HepG2 (cell line): ENCODE measurements around the gene ESYT1. TPM values are rescaled to one million over a fixed set of nuclear protein-coding genes. Genes with fewer than 3 reads are reported as not detected.

ENCODE experiments used
- BCL6 ChIP-seq: IDR thresholded peaks from 2 replicates; pipeline ENCODE4 v1.6.1; 2016; ENCODE audit warnings: missing genetic modification reagents, missing compliant biosample characterization
- DZIP1 ChIP-seq: sonication (generic); formaldehyde crosslinking; IDR thresholded peaks from 2 replicates; pipeline ENCODE4 v1.5.0; 2020; ENCODE audit warnings: mild to moderate bottlenecking, missing genetic modification reagents
- EZH2 ChIP-seq: conservative IDR thresholded peaks from 2 replicates; pipeline ENCODE4 v1.6.1; 2012; ENCODE audit warnings: mild to moderate bottlenecking, low read depth, low read length, moderate library complexity
- FOXO1 ChIP-seq: sonication (generic); formaldehyde crosslinking; IDR thresholded peaks from 2 replicates; pipeline ENCODE4 v1.4.0; 2020; ENCODE audit warnings: missing genetic modification reagents
- HNF4G ChIP-seq, 2 experiments: sonication (generic) in 1 of 2; formaldehyde crosslinking in 1 of 2; IDR thresholded peaks; 2 replicates each; pipeline versions ENCODE4 v1.4.0 to v1.6.1; 2011 to 2020; ENCODE audit warnings: borderline replicate concordance in 2 of 2, low read depth in 2 of 2, mild to moderate bottlenecking in 2 of 2, low read length in 1 of 2, missing genetic modification reagents in 1 of 2, moderate library complexity in 1 of 2
- KLF16 ChIP-seq, 2 experiments: sonication (generic) in 1 of 2; formaldehyde crosslinking in 1 of 2; IDR thresholded peaks; 2 replicates each; pipeline versions ENCODE4 v1.6.1 to v1.8.0; 2016 to 2023; ENCODE audit warnings: missing genetic modification reagents in 2 of 2, missing compliant biosample characterization in 1 of 2
- MTERF4 ChIP-seq: sonication (generic); formaldehyde crosslinking; IDR thresholded peaks from 2 replicates; pipeline ENCODE4 v1.8.0; 2023; ENCODE audit warnings: mild to moderate bottlenecking, missing genetic modification reagents
- RARG ChIP-seq: sonication (generic); formaldehyde crosslinking; IDR thresholded peaks from 2 replicates; pipeline ENCODE4 v1.4.0; 2020; ENCODE audit warnings: low read depth, mild to moderate bottlenecking, missing genetic modification reagents
- SOX6 ChIP-seq, 2 experiments: fragments of 450-650 bp in 1 of 2; sonication (generic) in 1 of 2; formaldehyde crosslinking in 1 of 2; IDR thresholded peaks; 2 replicates each; pipeline versions ENCODE4 v1.4.0 to v1.6.1; 2017 to 2020; ENCODE audit warnings: antibody characterized with exemption in 1 of 2, mild to moderate bottlenecking in 1 of 2, missing genetic modification reagents in 1 of 2
- THYN1 ChIP-seq: sonication (generic); formaldehyde crosslinking; IDR thresholded peaks from 2 replicates; pipeline ENCODE4 v1.8.1; 2023; ENCODE audit warnings: low read depth, mild to moderate bottlenecking, moderate library complexity, missing genetic modification reagents, borderline replicate concordance
- ZNF335 ChIP-seq: sonication (generic); formaldehyde crosslinking; IDR thresholded peaks from 2 replicates; pipeline ENCODE4 v1.4.0; 2020; ENCODE audit warnings: missing genetic modification reagents
- ZNF362 ChIP-seq: sonication (generic); formaldehyde crosslinking; IDR thresholded peaks from 2 replicates; pipeline ENCODE4 v1.4.0; 2020; ENCODE audit warnings: missing genetic modification reagents, mild to moderate bottlenecking, borderline replicate concordance
- ZNF761 ChIP-seq: sonication (generic); formaldehyde crosslinking; conservative IDR thresholded peaks from 2 replicates; pipeline ENCODE4 v1.4.0; 2020; ENCODE audit warnings: mild to moderate bottlenecking, missing genetic modification reagents
- ZNF782 ChIP-seq: sonication (generic); formaldehyde crosslinking; IDR thresholded peaks from 2 replicates; pipeline ENCODE4 v1.4.0; 2020; ENCODE audit warnings: missing genetic modification reagents, mild to moderate bottlenecking, borderline replicate concordance
- ZNF784 ChIP-seq: sonication (generic); formaldehyde crosslinking; IDR thresholded peaks from 2 replicates; pipeline ENCODE4 v1.5.1; 2020; ENCODE audit warnings: missing genetic modification reagents, mild to moderate bottlenecking, borderline replicate concordance
- ZNF883 ChIP-seq: sonication (generic); formaldehyde crosslinking; IDR thresholded peaks from 2 replicates; pipeline ENCODE4 v1.5.1; 2020; ENCODE audit warnings: mild to moderate bottlenecking, missing genetic modification reagents; ENCODE audit errors: not compliant biosample characterization
- polyA plus RNA-seq, 8 experiments: library from polyadenylated mRNA; depleted of rRNA in 3 of 8; stranded (reverse) in 7 of 8; unstranded in 1 of 8; fragments of >200 nt; fragmentation: Illumina TruSeq in 4 of 8; extraction: Trizol in 4 of 8; gene quantifications; 2 replicates each; pipeline versions ENCODE4 v1.2.1 to v1.2.3, GENCODE V29; 2011 to 2016; ENCODE audit warnings: low read depth in 4 of 8, missing spikeins in 1 of 8, mixed read lengths in 1 of 8; ENCODE audit not compliant: insufficient read depth in 1 of 8
- total RNA-seq, 5 experiments: library from RNA; depleted of rRNA; stranded (reverse); fragments of >200 nt; fragmentation: Illumina TruSeq; extraction: Trizol; gene quantifications; 2 replicates each; pipeline ENCODE4 v1.2.3, GENCODE V29; 2016; ENCODE audit warnings: low read depth in 1 of 5
- TF ChIP-seq, protein P1 (sequence below): sonication (generic); formaldehyde crosslinking; IDR thresholded peaks from 2 replicates; pipeline ENCODE4 v1.4.0; 2020; ENCODE audit warnings: missing genetic modification reagents, mild to moderate bottlenecking, borderline replicate concordance

Gene ESYT1
- total and polyA plus RNA-seq, 2 of the 13 experiments (the other 11 are each of a cell fraction or from before 2014, with no cell fraction given), result 66.9 to 71.0 TPM

GRCh38 chr12:56081393-56082347 is 46.4 kb upstream of the ESYT1 start (continued):
- peak; percentile 83; the same call in 1 of the 2 replicates for TF ChIP-seq ZNF782 (CRISPR knock-in tag)
- TF ChIP-seq KLF16 (CRISPR knock-in tag; IDR thresholded peaks at IDR 0.05), result peak in 1 of 2 experiments; percentile 90; a peak in 2 of 4 replicates
- TF ChIP-seq FOXO1 (CRISPR knock-in tag), result peak; percentile 100
- no peak for TF ChIP-seq ZNF784
- TF ChIP-seq DZIP1, result no peak
- no peak for TF ChIP-seq EZH2
- no peak for TF ChIP-seq SOX6 (IDR thresholded peaks at IDR 0.05)
- peak; percentile 96 for TF ChIP-seq SOX6 (CRISPR knock-in tag; IDR thresholded peaks at IDR 0.05)
- TF ChIP-seq, protein P1, sequence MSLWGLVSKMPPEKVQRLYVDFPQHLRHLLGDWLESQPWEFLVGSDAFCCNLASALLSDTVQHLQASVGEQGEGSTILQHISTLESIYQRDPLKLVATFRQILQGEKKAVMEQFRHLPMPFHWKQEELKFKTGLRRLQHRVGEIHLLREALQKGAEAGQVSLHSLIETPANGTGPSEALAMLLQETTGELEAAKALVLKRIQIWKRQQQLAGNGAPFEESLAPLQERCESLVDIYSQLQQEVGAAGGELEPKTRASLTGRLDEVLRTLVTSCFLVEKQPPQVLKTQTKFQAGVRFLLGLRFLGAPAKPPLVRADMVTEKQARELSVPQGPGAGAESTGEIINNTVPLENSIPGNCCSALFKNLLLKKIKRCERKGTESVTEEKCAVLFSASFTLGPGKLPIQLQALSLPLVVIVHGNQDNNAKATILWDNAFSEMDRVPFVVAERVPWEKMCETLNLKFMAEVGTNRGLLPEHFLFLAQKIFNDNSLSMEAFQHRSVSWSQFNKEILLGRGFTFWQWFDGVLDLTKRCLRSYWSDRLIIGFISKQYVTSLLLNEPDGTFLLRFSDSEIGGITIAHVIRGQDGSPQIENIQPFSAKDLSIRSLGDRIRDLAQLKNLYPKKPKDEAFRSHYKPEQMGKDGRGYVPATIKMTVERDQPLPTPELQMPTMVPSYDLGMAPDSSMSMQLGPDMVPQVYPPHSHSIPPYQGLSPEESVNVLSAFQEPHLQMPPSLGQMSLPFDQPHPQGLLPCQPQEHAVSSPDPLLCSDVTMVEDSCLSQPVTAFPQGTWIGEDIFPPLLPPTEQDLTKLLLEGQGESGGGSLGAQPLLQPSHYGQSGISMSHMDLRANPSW (CRISPR knock-in tag), result peak; percentile 85
- peak; percentile 66; the same call in 1 of the 2 replicates for TF ChIP-seq ZNF362 (CRISPR knock-in tag)
- no peak for TF ChIP-seq ZNF883 (CRISPR knock-in tag)
- TF ChIP-seq THYN1 (CRISPR knock-in tag), result no peak
- TF ChIP-seq MTERF4 (CRISPR knock-in tag), result no peak; the same call in 1 of the 2 replicates
- TF ChIP-seq HNF4G (IDR thresholded peaks at IDR 0.05; ENCODE audit: borderline replicate concordance, low read depth, low read length), result peak; percentile 100
- peak; percentile 100 for TF ChIP-seq HNF4G (CRISPR knock-in tag; IDR thresholded peaks at IDR 0.05; ENCODE audit: borderline replicate concordance, low read depth)
- TF ChIP-seq ZNF761 (CRISPR knock-in tag), result peak; percentile 80; the same call in 1 of the 2 replicates
- TF ChIP-seq RARG, result peak; percentile 97; the same call in 1 of the 2 replicates
- peak; percentile 97 for TF ChIP-seq BCL6
- peak; percentile 17; the same call in 1 of the 2 replicates for TF ChIP-seq ZNF335 (CRISPR knock-in tag)
